Duodenal mucosa (tissue), 2 donors: ENCODE measurements around the gene GALNT14.

Experiments
- H3K27ac ChIP-seq: one replicate; pipeline ENCODE4 v1.7.0; 2013; ENCODE audit warnings: low read depth, low read length
- H3K27me3 ChIP-seq, 2 donors: one replicate each; pipeline ENCODE4 v1.7.0; 2013; ENCODE audit warnings: low read length in 2 of 2, control low read depth in 1 of 2; ENCODE audit not compliant: insufficient read depth in 2 of 2, control insufficient read depth in 1 of 2
- H3K36me3 ChIP-seq, 2 donors: one replicate each; pipeline ENCODE4 v1.7.0; 2013; ENCODE audit warnings: low read length in 2 of 2, control low read depth in 1 of 2; ENCODE audit not compliant: insufficient read depth in 2 of 2, control insufficient read depth in 1 of 2
- H3K4me1 ChIP-seq, 2 donors: one replicate each; pipeline ENCODE4 v1.7.0; 2013; ENCODE audit warnings: low read length in 2 of 2, control low read depth in 1 of 2; ENCODE audit not compliant: insufficient read depth in 2 of 2, control insufficient read depth in 1 of 2
- H3K4me3 ChIP-seq, 2 donors: one replicate each; pipeline ENCODE4 v1.7.0; 2013; ENCODE audit warnings: low read length in 2 of 2, low read depth in 1 of 2
- H3K9ac ChIP-seq, 2 donors: one replicate each; pipeline ENCODE4 v1.7.0; 2013; ENCODE audit warnings: low read length in 2 of 2, low read depth in 1 of 2
- H3K9me3 ChIP-seq, 2 donors: one replicate each; pipeline ENCODE4 v1.7.0; 2013; ENCODE audit warnings: low read length in 2 of 2, control low read depth in 1 of 2; ENCODE audit not compliant: control insufficient read depth in 1 of 2

The GALNT14 gene

DNA sequence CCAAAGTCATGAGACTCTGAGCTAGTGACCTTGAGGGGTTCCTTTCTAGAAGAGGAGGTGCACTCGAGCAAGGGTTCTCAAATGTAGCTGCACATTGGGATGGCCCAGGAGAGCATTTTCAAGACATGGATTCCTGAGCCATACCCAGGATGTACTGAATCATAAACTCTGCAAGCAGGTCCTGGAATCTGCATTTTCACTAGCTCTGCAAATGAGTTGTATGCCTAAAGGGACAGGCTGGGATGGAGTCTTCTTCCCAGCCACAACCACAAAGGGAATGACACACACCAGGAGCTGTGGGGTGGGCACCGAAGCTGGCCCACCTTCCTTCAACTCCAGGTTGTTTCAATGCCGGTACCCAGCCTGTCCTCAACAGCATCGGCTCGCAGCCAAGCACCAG is 90.6 kb downstream of the GALNT14 start:
- H3K27ac ChIP-seq = no peak overlapping the region

DNA sequence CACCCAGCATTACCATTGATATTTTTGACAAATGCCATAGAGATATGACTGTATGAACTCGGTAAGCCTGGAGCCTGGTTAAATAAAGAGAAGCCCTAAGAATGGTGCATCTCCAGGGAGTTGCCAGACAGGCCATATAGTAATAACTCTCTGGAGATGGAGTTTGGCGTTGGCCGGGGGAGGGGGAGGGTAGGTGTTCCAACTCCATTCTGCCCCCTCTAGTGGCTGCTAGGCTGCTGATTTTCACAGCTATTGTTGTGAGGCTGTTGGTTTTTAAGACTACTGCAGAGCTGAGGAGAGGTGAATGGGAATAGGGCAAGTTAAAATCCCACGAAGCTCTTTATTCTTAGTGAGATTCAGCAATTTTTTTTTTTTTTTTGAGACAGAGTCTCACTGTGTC is 99.9 kb downstream of the GALNT14 start:
- no peaks in the 10 kb centered on the region for H3K36me3 ChIP-seq
- no peaks in the 10 kb centered on the region for H3K27me3 ChIP-seq
- peaks cover 9 to 14% of the 10 kb centered on the region in 2 donors for H3K9me3 ChIP-seq
- H3K9ac ChIP-seq = no peak overlapping the region
- no peak overlapping the region for H3K4me3 ChIP-seq
- no peaks in the 10 kb centered on the region for H3K4me1 ChIP-seq
- no peak overlapping the region for H3K27ac ChIP-seq

More for the DNA sequence above, 90.6 kb downstream of the GALNT14 start:
- no peak overlapping the region for H3K4me3 ChIP-seq
- peaks cover 0 to 15% of the 10 kb centered on the region in 2 donors for H3K4me1 ChIP-seq
- no peaks in the 10 kb centered on the region for H3K9me3 ChIP-seq
- H3K9ac ChIP-seq = no peak overlapping the region
- no peaks in the 10 kb centered on the region for H3K36me3 ChIP-seq
- H3K27me3 ChIP-seq = no peaks in the 10 kb centered on the region

DNA sequence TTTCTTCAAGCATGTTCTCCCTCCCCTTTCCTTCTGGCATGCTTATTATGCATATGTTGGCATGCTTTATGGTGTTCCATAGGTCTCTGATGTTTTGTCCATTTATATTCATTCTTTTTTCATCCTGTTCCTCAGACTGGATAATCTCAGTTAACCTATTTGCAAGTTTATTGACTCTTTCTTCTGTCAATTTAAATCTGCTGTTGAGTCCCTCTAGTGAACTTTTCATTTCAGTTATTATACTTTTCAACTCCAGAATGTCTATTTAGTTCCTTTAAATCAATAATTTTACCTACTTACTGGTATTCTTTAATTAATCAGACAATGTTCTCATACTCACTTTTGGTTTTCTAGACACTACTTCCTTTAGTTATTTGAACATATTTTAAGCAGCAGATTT is 101.2 kb downstream of the GALNT14 start:
- no peak overlapping the region for H3K4me3 ChIP-seq
- H3K27ac ChIP-seq = no peak overlapping the region
- H3K27me3 ChIP-seq = no peaks in the 10 kb centered on the region
- H3K9ac ChIP-seq = no peak overlapping the region
- no peaks in the 10 kb centered on the region for H3K4me1 ChIP-seq
- H3K36me3 ChIP-seq = no peaks in the 10 kb centered on the region
- H3K9me3 ChIP-seq = peaks cover 9 to 14% of the 10 kb centered on the region in 2 donors

DNA sequence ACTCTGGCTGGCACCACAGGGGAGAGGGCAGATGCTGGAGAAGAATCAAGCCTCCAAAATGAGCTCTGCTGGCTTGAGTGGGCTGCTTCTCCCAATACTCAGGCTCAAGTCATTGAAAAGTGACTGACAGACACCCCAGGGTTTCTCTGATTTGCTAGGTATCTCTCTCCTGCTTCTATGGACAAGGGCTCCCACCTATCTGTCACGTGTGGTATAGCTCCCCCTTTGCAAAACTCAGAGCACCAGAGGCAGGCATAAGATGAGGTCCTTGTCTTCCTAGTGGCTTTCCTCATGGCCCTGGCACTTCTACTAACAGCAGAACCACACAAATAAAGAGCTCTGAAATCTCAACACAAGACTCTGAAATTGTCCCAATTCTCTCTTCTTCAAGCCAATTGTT is 105.2 kb downstream of the GALNT14 start:
- Histone ChIP-seq H3K9ac (no peak overlapping the region), H3K4me1 (no peaks in the 10 kb centered on the region), H3K4me3 (no peak overlapping the region), H3K27ac (no peak overlapping the region), H3K36me3 (no peaks in the 10 kb centered on the region), H3K9me3 (peaks cover 9 to 14% of the 10 kb centered on the region in 2 donors), H3K27me3 (no peaks in the 10 kb centered on the region)

DNA sequence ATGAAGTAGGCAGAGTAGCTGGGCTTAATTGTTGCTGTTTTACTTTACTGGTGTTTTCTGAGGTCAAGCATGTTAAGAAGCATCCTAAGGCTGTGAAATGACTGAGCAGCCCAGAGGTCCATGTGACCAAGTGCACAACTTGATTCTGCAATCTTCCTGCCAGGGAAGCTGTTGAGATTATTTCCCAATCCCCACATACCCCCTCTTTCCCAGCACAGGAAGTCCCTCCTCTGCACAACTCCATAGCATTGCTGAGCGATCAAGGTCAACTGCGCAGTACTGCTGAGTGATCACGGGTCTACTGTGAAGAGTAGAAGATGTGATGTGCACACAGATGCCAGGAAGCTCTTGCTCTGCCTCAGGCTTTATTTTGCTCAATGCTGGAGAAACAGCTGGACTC is 105.8 kb downstream of the GALNT14 start:
- no peaks in the 10 kb centered on the region for H3K4me1 ChIP-seq
- H3K27ac ChIP-seq = no peak overlapping the region
- H3K27me3 ChIP-seq = no peaks in the 10 kb centered on the region
- no peak overlapping the region for H3K9ac ChIP-seq
- H3K4me3 ChIP-seq = no peak overlapping the region
- H3K36me3 ChIP-seq = no peaks in the 10 kb centered on the region
- peaks cover 9 to 11% of the 10 kb centered on the region in 2 donors for H3K9me3 ChIP-seq

DNA sequence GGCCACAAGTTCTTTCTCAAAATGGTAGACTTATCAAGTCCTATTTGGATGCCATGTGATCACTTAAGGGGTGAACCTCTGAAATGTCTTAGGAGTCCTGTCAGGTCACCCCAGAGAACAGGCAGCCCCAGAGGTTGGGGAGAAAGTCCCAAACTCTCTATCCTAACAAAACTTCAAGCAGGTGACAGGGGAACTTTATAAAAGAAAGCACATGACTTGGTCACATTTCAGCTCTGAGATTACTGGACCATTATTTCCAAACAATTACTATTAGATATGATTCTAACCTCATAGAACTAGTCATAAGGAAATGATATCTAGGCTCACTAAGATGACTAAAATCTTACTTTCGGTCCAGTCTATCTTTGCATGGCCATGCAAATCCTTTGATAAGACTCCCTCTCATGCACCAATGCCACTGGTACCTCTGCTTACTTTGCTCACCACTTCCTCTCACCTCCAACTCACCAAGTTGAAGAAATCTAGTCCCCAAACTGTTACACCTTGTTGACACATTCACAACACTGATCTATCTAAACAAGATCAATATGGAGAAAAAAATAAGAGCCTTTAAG is 107.0 kb downstream of the GALNT14 start:
- Histone ChIP-seq H3K9me3 (peaks cover 0 to under 1% of the 10 kb centered on the region in 2 donors), H3K27ac (no peak overlapping the region), H3K36me3 (no peaks in the 10 kb centered on the region), H3K9ac (no peak overlapping the region), H3K27me3 (no peaks in the 10 kb centered on the region), H3K4me1 (no peaks in the 10 kb centered on the region), H3K4me3 (no peak overlapping the region)

DNA sequence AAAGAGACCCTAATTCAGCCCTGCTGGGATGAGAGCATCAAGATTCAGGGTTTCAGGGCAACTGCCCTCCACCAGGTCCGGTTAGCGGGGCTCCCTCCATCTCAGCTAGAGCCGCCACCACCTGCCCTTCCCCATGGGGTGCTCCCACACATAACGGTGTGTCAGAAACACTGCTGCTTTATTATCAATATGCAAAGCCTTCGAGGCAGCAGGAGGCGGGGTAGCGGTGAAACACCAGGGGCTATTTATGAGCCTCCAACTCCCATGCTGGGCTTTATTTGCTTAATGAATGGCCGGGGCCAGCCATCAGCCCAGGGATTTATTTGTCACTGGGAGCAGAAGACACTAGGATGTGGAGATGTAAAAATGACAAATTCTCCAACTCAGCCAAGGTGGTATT is 109.8 kb downstream of the GALNT14 start:
- Histone ChIP-seq H3K9ac (no peak overlapping the region), H3K36me3 (no peaks in the 10 kb centered on the region), H3K4me3 (no peak overlapping the region), H3K9me3 (no peaks in the 10 kb centered on the region), H3K27me3 (no peaks in the 10 kb centered on the region), H3K27ac (no peak overlapping the region), H3K4me1 (no peaks in the 10 kb centered on the region)

DNA sequence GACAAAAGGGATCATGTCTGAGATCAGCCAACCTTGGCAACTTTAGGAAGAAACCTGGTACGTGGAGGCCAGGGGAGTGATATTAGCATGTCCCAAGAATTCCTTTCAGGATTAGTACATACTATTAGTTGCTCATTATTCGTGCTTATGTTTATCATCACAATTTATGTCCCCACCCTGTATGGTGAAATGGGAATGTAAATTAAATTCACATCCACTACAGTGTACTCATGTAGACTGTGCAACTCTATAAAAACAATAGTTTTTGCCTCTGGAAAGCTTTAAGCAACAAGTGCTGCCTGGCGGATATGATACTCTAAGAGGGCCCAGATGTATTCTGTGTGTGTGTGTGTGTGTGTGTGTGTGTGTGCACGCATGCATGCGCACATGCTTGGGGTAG is 110.7 kb downstream of the GALNT14 start:
- no peaks in the 10 kb centered on the region for H3K27me3 ChIP-seq
- H3K27ac ChIP-seq = no peak overlapping the region
- H3K4me1 ChIP-seq = no peaks in the 10 kb centered on the region
- no peak overlapping the region for H3K4me3 ChIP-seq
- H3K9ac ChIP-seq = no peak overlapping the region
- no peaks in the 10 kb centered on the region for H3K36me3 ChIP-seq
- no peaks in the 10 kb centered on the region for H3K9me3 ChIP-seq

DNA sequence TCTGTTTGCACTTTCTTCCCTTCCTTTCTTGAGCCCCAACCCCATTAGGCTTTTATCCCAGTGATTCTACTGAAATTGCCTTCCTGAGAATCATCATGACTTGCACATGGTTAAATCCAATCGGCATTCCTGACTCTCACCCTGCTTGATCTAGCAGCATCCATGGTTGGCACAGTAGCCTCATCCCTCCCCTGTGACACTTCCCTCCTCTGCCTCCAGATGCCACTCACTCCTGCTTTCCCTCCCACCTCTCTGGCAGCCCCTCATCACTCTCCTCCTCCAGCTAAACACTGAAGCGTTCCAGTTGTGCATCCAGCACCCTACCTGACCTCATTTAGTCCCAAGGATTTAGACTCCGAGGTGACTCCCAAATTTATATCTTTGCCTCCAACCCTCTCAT is 114.7 kb downstream of the GALNT14 start:
- no peaks in the 10 kb centered on the region for H3K36me3 ChIP-seq
- H3K9me3 ChIP-seq = no peaks in the 10 kb centered on the region
- no peak overlapping the region for H3K4me3 ChIP-seq
- no peaks in the 10 kb centered on the region for H3K27me3 ChIP-seq
- no peak overlapping the region for H3K27ac ChIP-seq
- no peaks in the 10 kb centered on the region for H3K4me1 ChIP-seq
- H3K9ac ChIP-seq = no peak overlapping the region

DNA sequence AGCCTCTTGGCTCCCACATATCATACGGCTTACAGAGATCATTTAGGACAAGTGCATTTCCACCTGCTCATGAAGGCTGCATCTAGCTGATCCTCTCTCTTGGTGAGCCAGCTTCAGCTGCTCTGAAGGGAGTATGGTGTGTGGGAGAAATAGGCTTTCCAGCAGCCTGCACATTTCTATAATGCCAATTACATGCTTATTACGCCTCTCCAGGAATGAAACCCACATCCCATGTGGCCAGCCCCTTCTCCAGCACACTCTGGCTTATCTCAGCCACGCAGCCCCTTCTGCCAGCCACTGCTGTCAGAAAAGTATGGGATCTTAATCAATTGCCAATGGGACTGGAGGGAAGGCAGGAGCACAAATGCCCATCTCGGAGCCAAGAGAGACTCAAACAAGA is 117.5 kb downstream of the GALNT14 start:
- Histone ChIP-seq H3K9ac (no peak overlapping the region), H3K36me3 (no peaks in the 10 kb centered on the region), H3K9me3 (no peaks in the 10 kb centered on the region), H3K27ac (no peak overlapping the region), H3K4me1 (no peaks in the 10 kb centered on the region), H3K4me3 (no peak overlapping the region), H3K27me3 (no peaks in the 10 kb centered on the region)

DNA sequence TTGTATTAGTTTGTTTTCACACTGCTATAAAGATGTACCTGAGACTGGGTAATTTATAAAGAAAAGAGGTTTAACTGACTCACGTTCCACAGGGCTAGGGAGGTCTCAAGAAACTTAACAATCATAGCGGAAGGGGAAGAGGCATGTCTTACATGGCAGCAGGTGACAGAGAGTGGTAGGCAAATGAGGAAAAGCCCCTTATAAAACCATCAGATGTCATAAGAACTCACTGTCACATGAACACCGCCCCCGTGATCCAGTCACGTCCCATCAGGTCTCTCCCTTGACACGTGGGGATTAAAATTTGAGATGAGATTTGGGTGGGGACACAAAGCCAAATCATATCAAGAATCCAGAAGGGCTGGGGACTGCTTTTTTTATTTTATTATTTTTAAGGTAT is 120.0 kb downstream of the GALNT14 start:
- no peaks in the 10 kb centered on the region for H3K4me1 ChIP-seq
- no peaks in the 10 kb centered on the region for H3K9me3 ChIP-seq
- H3K27ac ChIP-seq = no peak overlapping the region
- no peaks in the 10 kb centered on the region for H3K36me3 ChIP-seq
- H3K27me3 ChIP-seq = no peaks in the 10 kb centered on the region
- no peak overlapping the region for H3K4me3 ChIP-seq
- H3K9ac ChIP-seq = no peak overlapping the region
